ENCODE data around the gene BTBD2.

BTBD2 gene

DNA sequence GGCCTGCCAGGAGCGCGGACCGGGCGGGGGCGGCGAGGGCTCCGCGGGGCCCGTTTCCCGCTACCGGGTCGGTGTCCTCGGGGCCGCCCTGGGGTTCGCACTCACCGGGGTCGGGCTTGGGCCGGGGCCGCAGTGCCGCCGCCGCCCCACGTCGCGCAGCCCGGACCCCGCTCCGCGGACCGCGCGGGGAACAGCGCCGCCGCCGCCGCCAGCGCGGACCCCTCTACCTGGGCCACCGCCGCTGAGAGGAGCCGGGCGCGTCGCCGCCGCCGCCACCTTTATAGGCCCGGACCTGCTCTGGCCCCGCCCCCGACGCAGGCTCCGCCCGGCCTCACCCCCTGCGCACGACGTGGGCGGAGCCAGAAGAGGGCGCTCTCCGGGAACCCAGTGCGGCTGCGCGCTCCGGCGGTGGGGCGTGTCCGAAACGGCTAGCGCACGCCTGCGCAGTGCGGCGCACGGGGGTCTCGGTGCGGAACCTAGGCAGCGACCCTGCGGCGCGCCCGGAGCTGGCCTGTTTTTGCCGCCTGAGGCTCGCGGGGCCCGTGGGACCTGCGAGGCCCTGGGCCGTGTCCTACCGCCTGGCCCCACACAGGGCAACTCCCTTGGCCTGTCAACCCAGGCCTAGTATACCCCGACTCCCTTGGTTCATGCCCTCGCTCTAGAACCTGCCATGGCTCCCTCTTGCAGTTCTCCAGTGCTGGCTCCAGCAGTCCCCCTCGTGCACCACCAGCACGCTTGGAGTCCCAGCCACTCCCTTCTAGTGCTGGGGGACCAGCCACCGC lies 35.7 kb upstream of the BTBD2 start, which contains the start of gene MKNK2:
TSS of gene MKNK2 (minus strand) at position 254 of the 782 bp plus-strand sequence. CDS start 393 bp downstream, outside the sequence.
- H3K4me3 ChIP-seq (ENCODE audit: low read depth, low read length), result peak within 1 kb of the TSS; percentile 93
- peak; percentile 95 for DNase-seq (ENCODE audit: low read depth)
- TF ChIP-seq, protein P1, sequence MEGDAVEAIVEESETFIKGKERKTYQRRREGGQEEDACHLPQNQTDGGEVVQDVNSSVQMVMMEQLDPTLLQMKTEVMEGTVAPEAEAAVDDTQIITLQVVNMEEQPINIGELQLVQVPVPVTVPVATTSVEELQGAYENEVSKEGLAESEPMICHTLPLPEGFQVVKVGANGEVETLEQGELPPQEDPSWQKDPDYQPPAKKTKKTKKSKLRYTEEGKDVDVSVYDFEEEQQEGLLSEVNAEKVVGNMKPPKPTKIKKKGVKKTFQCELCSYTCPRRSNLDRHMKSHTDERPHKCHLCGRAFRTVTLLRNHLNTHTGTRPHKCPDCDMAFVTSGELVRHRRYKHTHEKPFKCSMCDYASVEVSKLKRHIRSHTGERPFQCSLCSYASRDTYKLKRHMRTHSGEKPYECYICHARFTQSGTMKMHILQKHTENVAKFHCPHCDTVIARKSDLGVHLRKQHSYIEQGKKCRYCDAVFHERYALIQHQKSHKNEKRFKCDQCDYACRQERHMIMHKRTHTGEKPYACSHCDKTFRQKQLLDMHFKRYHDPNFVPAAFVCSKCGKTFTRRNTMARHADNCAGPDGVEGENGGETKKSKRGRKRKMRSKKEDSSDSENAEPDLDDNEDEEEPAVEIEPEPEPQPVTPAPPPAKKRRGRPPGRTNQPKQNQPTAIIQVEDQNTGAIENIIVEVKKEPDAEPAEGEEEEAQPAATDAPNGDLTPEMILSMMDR (IDR thresholded peaks at IDR 0.05; ENCODE audit: insufficient read depth, low read depth, low read length, missing control alignments), result peak; percentile 55

DNA sequence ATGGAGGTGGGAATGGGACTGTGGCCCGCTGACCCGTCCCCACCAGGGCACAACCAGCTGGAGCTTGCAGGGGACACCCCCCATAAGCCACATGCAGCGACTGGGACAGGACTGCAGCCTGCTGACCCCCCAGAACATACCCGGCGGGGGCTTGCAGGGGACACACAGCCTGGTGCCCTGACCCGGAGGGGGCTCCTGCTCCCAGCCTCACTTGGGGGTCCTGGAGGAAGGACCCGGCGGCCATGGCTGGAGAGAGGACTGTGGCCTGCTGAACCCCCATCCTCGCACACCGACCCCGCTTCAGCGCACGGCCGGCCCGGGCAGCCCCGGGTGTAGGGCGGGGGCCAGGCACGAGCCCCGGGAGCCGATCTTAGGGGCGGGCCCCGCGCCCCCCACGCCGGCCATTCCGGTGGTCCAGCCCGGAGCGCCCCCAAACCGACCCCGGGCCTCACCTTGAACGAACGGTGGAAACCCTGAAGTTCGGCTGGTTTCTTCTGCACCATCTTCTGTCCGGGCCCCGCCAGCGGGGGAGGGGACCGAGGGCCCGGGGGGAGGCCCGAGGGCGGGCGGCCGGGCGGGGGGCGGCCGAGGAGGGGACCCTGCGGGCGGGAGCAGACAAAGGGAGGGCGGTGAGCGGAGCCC lies 35.0 kb upstream of the BTBD2 start:
- peak overlapping the region; percentile 93 for H3K4me3 ChIP-seq (ENCODE audit: low read depth, low read length)
- DNase-seq (ENCODE audit: low read depth), result no peak
- TF ChIP-seq, protein P1 (IDR thresholded peaks at IDR 0.05; ENCODE audit: insufficient read depth, low read depth, low read length, missing control alignments), result no peak

DNA sequence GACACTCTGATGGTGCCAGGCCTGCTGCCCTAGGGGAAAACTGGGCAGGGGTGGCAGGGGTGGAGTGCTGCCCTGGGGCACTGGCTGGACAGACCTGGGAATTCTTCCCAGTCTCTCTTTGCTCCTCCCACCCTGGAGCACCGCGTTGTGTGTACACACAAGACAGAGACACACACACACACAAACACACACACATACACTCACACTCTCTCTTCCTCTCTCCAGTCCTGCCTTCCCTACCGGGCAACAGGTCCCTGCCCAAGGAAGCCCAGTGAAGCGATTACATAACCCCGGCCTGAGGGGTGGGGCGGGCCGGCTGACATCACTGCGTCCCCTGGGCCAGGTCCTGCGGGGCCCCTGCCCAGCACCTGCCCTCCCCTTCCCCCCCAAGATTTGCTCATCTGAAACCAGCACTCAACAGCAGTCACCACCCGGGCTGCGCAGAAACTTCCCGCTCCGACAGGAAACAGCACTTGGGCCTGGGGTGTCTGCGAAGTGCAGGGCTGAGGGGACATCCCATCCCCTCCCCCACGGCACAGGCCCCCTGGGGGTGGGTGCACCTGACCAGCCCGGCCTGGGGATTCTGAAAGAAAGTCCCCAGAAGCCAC lies 34.3 kb upstream of the BTBD2 start:
- peak; percentile 86 for DNase-seq (ENCODE audit: low read depth)
- TF ChIP-seq, protein P1 (IDR thresholded peaks at IDR 0.05; ENCODE audit: insufficient read depth, low read depth, low read length, missing control alignments), result no peak
- H3K4me3 ChIP-seq (ENCODE audit: low read depth, low read length), result peak overlapping the region; percentile 93

DNA sequence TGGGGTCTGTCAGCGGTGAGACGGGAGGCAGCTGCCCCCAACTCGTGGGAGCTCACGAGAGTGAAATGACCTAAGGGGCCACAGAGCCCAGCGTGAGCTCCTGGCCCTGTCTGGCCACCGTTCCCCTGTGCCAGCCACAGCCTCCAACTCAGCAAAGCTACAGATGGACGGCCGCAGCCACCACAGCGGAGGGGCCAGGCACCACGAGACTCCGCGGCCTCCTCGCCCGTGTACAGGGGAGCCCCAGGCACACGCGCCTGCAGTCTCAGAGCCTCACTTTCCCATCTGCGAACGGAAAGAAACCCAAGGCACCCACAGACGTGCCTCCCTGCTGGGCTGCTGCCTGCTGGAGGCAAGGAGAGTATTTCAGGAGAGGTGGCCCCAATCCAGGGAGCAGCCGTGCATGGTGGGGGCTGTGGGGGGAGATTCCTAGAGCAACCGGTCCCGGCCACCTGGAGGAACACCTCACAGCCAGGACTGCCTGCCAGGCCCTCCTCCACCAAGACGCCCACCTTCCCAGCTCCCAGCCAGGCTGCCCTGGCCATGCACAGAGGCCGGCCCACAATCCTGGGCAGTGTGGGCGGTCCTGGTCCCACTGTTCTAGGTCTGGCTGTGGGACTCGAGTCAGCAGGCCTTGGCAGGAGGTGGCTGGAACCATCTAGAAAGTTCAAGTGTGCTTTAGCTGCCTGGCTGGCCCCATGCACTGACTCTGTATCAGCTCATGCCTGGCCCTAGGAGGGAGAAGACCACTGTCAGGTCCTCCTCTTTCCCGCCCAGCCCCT lies 33.6 kb upstream of the BTBD2 start:
- H3K4me3 ChIP-seq (ENCODE audit: low read depth, low read length), result peak overlapping the region; percentile 93
- TF ChIP-seq, protein P1 (IDR thresholded peaks at IDR 0.05; ENCODE audit: insufficient read depth, low read depth, low read length, missing control alignments), result no peak
- peak; percentile 34 for DNase-seq (ENCODE audit: low read depth)

DNA sequence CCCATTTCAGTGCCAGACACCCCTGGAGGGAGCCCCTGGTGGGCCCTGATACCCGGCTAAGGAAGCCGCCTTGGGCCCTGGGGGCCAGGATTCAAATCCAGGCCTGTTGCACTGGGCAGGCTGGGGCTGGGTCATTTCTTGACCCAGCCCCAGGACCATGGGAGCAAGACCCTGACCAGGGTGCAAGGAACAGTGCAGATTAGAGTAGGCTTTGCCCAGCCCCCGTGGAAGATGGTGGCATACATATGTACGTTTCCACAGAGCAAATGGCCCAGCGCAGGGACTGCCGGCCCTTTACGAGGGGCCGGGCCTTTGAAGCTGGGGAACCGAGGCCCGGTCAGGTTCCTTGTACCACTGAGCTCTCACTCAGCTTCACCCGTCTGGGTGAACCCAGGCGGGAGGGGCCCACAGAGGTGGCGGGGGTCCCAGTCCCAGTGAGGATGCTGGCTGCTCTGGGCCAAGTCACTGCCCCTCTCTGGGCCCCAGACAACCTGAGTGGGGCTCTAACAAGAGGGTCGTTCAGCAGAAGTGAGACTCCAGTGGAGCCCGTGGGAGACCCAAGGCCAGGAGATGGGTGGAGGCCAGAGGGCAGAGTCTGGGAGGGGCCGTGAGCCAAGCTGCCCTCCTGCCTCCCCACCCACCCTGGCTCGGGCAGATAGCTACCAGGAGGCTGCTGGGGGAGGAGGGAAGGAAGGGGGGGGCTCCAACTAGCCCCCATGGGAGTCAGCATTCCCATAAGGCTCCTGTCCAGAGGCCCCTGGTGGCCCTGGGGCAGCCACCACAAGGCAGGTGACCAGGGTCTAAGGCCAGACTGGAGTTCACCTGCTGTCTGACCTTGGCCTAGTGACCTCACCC lies 32.8 kb upstream of the BTBD2 start:
- peak; percentile 29 for DNase-seq (ENCODE audit: low read depth)
- TF ChIP-seq, protein P1 (IDR thresholded peaks at IDR 0.05; ENCODE audit: insufficient read depth, low read depth, low read length, missing control alignments), result no peak
- H3K4me3 ChIP-seq (ENCODE audit: low read depth, low read length), result peak overlapping the region; percentile 93
